ENCODE results near the gene TMEM108. TPM values are rescaled to one million over a fixed set of nuclear protein-coding genes. Genes with fewer than 3 reads are reported as not detected.
A peak's percentile ranks its signal among the peaks of the same experiment; 100 is the strongest.

The TMEM108 gene
- total RNA-seq, 2 donors from 2014 or later = not detected

DNA sequence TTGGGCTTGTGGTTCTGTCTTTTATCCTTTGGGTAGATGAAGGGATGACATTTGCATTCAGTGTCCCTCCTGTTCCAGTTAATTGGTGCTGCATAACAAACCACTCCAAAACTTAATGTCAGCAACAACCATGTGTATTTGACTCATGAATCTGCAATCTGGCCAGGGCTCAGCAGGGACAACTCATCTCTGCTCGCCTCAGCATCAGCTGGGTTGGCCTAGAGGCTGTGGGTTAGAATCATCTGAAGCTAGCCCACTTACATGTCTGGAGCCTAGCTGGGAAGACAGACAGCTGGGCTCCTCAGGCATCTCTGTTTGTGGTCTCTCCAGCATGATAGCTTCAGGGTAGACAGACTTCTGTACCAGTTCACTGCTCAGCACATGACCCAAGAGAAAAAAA is 92.0 kb downstream of the TMEM108 start:
- H3K36me3 Mint-ChIP-seq = no peaks in the 10 kb centered on the region
- DNase-seq (ENCODE audit: low spot score in 2 of 2) = no peak
- no peak overlapping the region for H3K27ac Mint-ChIP-seq

DNA sequence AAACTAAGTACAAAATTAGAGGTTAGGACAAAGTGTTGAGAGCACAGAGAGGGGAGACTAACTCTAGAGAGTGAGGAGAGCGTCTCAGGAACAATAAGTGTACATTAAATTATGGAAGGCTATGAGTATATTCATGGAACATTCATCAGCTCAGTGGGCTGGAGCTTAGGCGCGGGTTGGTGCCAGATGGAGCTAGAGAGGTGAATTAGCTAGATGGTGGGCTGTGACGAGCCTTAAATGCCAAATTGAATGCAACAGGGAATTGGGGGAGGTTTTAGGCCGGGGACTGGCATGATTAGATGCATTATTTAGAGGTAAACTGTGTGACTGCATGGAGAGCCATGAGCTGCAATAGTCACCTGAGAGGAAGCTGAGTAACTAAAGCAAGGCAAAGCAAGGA is 97.1 kb downstream of the TMEM108 start:
- no peak overlapping the region for H3K27ac Mint-ChIP-seq
- DNase-seq (ENCODE audit: low spot score in 2 of 2) = no peak
- H3K9me3 Mint-ChIP-seq = no peaks in the 10 kb centered on the region
- no peaks in the 10 kb centered on the region for H3K36me3 Mint-ChIP-seq
- no peak for ATAC-seq

More for the DNA sequence above, 92.0 kb downstream of the TMEM108 start:
- H3K9me3 Mint-ChIP-seq = no peaks in the 10 kb centered on the region
- ATAC-seq = no peak

DNA sequence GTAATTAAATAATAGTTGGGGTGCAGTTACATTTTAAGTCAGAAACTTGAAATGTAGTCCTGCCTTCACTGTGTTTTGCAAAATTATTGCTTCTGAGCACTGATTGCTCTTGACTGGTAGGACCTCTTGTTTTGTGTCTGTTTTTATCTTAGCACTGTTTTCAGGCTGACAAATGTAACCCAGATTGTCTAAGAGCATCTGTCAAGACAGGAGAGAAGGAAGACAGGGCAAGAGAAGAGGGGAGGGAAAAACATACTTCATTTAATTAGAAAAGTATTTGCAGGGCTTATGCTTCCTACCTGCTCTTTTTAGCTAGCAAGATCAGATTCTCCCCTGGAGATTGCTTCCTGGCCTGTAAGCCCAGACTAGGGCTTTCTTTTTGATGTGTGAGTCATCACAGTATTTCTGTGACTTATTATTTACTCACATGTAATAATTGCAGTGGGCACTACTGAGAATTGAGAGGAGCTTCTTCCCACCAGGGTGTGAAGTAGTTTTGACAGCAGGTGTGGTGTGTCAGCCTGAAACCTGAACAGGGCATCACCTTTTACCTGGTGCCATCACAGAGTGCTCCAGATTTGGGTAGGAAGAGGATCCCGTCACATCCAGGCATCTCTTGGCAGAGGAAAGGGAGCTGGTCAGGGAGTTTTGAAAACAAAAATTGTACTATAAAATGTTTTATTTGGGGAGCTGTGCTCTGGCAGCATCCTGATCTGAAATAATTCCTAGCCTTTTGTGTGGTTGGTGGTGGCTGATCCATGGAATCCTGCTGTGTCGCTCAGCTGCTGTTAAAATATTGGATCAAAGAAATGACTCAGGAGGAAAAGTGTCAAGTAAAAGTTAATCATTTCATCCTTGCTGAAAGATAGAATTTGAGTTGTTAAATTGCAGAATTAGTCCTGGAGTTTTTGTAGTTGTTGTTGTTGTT is 98.2 kb downstream of the TMEM108 start:
- ATAC-seq = peak in 1 of 2 donors; percentile 46
- H3K27ac Mint-ChIP-seq = no peak overlapping the region
- H3K9me3 Mint-ChIP-seq = no peaks in the 10 kb centered on the region
- no peak for DNase-seq (ENCODE audit: low spot score in 2 of 2)
- no peaks in the 10 kb centered on the region for H3K36me3 Mint-ChIP-seq

DNA sequence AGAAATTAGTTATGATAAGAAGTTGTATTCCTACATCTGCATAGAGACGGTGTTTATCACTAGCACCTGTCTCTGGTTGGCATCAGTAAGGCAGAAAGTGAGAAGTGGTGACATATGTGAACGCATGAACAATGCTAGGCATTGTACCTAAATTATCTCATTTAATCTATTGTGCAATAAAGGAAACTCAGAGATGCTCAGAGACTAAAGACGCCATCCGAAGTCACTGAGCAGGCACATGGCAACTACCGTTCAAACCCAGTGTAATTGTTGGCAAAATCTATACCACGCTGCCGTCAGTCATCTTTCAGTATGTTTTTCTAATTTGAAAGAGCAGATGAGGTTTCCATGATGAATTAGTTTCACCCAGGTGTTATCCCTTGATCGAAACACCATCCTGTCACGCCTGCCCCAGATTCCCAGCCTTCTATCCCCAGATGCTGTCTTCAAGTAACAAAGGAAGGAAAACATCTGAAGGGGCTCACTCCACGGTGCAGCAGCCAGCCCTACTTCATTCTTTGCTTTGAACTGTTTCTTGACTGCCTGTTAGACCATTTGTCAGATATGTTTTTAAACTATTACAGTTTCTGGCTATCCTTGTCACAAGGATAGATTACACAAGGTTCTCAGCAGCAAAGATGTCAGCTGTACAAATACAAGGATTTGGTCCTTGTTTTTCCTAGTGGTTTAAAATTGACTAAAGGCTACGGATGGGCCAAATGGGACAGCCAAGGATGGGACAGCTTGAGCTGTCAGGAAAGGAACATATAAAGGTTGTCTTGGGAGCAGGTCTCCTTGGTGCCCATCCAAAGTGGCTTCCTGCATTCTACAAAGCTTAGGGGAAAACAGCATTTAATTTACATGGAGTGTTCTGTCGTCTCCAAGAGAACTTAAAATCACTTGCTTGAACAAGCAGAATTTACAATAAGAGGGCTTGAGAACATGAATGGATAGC is 99.1 kb downstream of the TMEM108 start:
- DNase-seq (ENCODE audit: low spot score in 2 of 2) = no peak
- Mint-ChIP-seq H3K36me3 (no peaks in the 10 kb centered on the region), H3K9me3 (no peaks in the 10 kb centered on the region), H3K27ac (no peak overlapping the region)
- ATAC-seq = no peak

DNA sequence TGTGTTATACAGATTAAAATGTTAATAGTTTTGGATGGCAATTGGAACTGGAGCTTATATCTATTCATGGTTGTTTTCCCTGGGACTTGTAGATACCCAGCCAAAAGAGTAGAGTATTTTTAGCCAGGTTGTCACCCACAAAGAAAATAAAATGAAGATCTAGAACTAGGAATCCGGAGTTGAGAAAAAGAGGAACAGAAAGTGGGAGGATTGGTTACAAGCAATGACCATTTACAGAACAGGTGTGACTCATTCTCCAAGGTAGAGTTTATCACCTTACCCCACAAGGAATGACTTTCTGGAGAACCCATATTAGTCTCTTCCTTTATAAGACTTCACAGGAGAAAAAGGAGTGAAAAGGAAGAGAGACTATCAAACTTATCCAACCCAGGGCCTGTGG is 99.8 kb downstream of the TMEM108 start:
- no peak for DNase-seq (ENCODE audit: low spot score in 2 of 2)
- no peak for ATAC-seq
- no peaks in the 10 kb centered on the region for H3K36me3 Mint-ChIP-seq
- no peak overlapping the region for H3K27ac Mint-ChIP-seq
- no peaks in the 10 kb centered on the region for H3K9me3 Mint-ChIP-seq

DNA sequence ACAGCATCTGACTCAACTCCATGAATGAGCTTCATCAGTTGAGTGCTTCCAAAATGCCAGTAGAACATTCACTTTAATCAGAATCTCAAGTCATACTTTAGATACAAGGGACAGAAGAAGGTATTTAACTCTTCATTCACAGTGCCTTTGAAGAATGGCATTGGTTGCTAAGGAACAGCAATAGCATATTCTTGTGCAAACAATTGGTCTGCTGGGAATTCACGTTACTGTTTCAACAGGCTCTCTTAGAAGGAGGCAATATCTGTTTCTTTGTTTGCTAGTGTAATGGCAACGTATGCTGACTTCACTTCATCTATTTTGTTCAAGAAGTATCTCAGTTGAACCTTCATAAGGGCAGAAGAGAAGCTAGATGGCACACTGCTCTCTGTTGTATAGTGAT is 113.9 kb downstream of the TMEM108 start:
- peaks cover 0 to 5% of the 10 kb centered on the region in 2 donors for H3K36me3 Mint-ChIP-seq
- no peak for ATAC-seq
- no peak for DNase-seq (ENCODE audit: low spot score in 2 of 2)
- peaks cover 5 to 9% of the 10 kb centered on the region in 2 donors for H3K9me3 Mint-ChIP-seq
- no peak overlapping the region for H3K27ac Mint-ChIP-seq

DNA sequence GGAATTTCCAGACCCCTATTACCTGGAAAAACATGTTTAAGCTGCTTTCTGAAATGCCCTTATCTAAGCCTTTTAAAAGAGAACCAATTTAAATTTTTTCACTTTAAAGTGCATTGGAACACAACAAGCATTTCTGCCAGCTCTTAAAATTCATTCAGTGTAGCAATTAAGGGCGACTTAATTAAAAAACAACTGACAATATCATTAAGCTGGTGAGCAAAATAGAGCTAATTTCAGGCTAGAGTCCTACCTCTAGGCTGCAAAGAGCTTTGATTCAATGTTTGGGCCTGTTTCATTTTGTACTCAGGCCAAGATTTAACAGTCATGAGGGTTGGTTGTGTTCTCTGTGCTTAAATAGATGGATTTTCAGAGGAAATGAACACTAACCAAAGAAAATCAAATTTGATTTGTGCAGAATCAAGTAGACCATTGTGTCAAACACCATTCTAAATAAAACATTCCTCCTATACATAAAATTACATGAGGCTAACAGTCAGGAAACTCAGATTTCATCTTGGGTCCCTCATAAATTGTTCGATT is 114.6 kb downstream of the TMEM108 start:
- Mint-ChIP-seq H3K36me3 (peaks cover 0 to 4% of the 10 kb centered on the region in 2 donors), H3K27ac (no peak overlapping the region), H3K9me3 (peaks cover 4 to 6% of the 10 kb centered on the region in 2 donors)
- DNase-seq (ENCODE audit: low spot score in 2 of 2) (no peak), ATAC-seq (no peak)

DNA sequence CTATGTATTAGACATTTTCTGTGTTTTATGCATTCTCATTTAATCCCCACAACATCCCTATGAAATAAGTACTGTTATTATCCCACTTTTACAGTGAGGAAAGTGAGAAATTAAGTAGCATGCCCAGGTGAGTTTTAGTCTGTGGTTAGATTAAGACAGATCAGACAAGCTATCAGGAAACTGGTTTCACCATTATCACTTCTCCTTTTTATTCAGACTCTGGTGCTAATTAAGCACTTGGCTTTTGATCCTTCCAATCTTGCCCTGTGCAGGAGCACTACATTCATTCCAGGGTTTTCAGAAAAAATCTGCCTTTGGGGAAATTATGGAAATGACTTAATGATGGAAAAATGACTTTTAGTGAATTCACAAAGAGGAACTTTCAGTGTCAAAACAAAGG is 115.2 kb downstream of the TMEM108 start:
- Mint-ChIP-seq H3K9me3 (peaks cover 4 to 6% of the 10 kb centered on the region in 2 donors), H3K27ac (no peak overlapping the region), H3K36me3 (peaks cover 0 to 4% of the 10 kb centered on the region in 2 donors)
- no peak for ATAC-seq
- no peak for DNase-seq (ENCODE audit: low spot score in 2 of 2)

DNA sequence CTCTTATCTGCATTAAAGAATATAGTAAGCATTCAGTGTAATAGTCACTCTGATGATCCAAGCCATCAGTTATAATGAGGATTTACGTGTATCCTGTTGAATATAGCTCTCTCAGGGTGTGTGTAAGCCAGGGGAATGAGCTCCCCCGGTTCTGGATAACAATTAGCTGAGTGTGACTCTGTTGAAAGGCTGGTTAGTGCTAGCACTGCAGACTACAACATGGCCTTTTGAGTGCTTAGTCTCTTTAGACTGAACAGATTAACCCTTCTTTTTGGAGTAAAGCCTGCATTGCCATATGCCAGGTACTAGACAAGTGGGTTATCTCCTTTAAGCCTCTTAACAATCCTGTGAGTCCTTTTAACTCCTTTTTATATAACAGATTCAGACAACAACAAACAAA is 119.5 kb downstream of the TMEM108 start:
- peaks cover 0 to 4% of the 10 kb centered on the region in 2 donors for H3K36me3 Mint-ChIP-seq
- peaks cover 0 to 6% of the 10 kb centered on the region in 2 donors for H3K9me3 Mint-ChIP-seq
- DNase-seq (ENCODE audit: low spot score in 2 of 2) (no peak), ATAC-seq (no peak)
- no peak overlapping the region for H3K27ac Mint-ChIP-seq

DNA sequence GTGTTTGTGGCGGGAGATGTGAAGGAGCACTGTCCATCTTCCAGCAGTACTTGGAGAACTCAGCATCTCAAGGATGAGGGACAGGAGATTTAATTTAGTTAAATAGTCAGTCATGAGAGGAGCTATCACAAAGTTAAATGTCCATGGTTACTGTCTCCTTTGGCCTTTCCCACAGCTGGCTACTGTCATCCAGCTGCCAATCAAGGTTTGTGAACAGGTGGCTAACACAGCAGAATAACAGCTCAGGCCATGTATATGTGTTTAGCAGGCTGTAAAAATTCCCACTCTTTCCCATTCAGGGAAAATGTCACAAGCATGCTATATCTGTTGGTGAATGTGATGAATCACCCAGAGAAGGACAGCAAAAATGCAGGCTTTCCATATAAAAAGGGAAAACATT is 120.5 kb downstream of the TMEM108 start:
- Mint-ChIP-seq H3K27ac (no peak overlapping the region), H3K36me3 (peaks cover 0 to 4% of the 10 kb centered on the region in 2 donors)
- no peak for ATAC-seq

DNA sequence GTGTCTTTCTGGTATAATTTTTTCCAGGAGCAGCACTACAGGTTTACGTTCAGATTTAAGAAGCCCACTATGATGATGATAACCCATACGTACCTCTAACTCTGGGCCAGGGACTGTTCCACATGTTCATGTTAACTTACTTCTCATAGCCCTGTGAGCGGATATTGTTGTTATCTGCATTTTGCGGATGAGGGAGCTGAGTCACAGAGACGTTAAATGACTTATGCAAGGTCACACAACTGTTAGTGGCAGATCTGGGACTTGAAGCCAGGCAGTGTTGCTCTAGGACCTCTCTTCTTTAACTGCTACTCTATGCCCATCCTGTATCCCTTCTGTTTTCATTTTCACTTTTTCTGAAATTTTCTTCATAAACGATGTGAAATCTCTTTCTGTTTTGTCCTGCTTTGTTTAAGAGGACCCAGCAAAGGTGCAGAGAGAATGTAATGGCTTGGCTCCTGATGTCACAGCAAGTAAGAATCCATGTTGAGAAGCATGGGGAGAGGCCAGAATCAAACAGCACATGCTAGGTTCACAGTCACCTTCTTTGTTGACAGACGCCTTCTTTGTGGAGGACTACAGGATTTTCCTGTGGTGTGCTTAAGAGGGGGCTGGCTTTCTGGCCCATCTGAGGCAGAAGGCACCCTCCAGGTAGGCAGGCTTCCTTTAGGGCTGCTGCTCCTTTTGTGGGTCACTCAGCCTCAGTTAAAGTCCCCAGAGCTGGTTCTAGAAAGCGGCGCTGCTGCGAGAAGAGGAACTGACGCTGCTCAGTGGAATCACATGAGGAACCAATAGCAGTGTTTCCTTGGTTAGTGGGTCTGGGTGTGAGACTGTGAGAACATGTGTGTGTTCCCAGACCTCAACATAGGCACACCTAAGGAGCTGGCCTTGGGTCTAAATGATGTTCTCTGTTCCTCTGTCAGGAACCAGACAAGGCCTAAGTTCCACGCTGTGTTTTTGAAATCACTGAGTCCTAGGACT is 121.6 kb downstream of the TMEM108 start:
- H3K27ac Mint-ChIP-seq = no peak overlapping the region
- peaks cover 0 to 6% of the 10 kb centered on the region in 2 donors for H3K9me3 Mint-ChIP-seq
- no peak for DNase-seq (ENCODE audit: low spot score in 2 of 2)
- H3K36me3 Mint-ChIP-seq = peaks cover 0 to 4% of the 10 kb centered on the region in 2 donors
- ATAC-seq = no peak

More for the DNA sequence above, 120.5 kb downstream of the TMEM108 start:
- H3K9me3 Mint-ChIP-seq = peaks cover 0 to 6% of the 10 kb centered on the region in 2 donors
- DNase-seq (ENCODE audit: low spot score in 2 of 2) = no peak

DNA sequence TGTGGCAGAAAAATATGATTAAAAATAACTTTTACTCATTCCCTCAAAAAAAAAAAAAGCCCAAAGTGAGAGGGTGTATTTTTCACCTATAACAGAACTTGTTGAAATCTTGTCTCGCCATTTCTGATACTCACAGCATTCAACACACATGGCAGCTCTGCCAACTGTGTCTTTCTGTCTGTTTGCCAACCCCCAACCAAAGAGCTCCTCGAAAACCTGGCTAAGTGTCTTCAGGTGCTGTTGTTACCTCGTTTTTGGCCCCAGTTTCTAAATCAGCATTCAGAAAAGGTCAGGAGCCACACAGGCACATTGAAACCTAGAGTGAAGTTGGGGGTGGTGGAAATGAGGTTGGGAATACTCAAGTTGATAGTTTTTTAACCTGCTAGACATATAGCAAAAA is 123.5 kb downstream of the TMEM108 start:
- Mint-ChIP-seq H3K9me3 (no peaks in the 10 kb centered on the region), H3K36me3 (no peaks in the 10 kb centered on the region), H3K27ac (no peak overlapping the region)
- DNase-seq (ENCODE audit: low spot score in 2 of 2) (no peak), ATAC-seq (no peak)

DNA sequence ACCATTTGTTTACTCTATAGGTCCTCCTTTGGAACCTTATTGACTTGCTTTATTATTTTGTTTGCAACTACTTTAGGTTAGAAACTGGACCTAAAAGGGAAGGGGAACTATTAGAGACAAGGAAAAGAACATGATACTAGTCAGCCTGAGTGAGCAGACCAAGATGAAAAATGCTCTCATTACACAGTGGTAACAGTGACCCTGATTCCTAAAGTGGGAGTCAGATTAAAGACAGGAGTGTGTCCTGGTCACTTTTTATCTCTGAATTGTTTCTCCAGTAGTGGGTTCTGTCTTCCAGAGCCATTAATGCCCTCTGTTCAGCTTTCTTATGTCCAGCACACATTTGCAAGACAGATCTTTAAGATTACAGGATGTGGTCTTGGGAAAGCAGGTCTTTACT is 124.1 kb downstream of the TMEM108 start:
- Mint-ChIP-seq H3K27ac (no peak overlapping the region), H3K9me3 (no peaks in the 10 kb centered on the region), H3K36me3 (no peaks in the 10 kb centered on the region)
- no peak for DNase-seq (ENCODE audit: low spot score in 2 of 2)
- ATAC-seq = no peak

DNA sequence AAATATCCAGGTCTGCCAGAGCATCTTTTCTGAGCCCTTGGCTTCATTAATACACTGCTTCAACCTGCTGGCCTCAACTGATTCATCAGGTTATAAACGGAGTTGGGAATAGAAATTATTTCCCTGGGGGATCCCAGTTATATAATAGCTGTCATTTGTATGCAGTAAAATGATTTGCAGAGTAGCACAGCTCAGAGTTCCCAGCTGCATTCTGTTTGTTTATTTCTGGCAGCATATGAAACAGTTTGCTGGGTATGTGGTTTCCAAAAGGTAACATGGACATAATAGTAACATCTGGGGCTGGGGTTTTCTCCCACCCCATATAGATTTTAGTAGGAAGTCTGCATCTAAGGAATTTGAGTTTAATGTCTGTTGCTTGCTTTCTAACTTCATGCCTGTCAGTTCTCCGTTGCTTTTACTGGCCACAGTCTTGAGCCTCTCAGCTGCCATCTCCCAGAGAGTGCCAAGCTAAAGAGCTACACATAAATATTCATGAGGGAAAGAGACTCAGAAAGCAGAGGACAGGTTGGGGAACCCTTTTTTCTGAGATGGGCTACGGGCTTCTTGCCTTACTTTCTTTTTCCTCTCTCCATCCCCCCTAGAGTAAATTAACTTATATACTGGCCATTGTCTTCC is 124.6 kb downstream of the TMEM108 start:
- ATAC-seq (no peak), DNase-seq (ENCODE audit: low spot score in 2 of 2) (no peak)
- no peaks in the 10 kb centered on the region for H3K36me3 Mint-ChIP-seq
- H3K27ac Mint-ChIP-seq = no peak overlapping the region
- H3K9me3 Mint-ChIP-seq = no peaks in the 10 kb centered on the region

DNA sequence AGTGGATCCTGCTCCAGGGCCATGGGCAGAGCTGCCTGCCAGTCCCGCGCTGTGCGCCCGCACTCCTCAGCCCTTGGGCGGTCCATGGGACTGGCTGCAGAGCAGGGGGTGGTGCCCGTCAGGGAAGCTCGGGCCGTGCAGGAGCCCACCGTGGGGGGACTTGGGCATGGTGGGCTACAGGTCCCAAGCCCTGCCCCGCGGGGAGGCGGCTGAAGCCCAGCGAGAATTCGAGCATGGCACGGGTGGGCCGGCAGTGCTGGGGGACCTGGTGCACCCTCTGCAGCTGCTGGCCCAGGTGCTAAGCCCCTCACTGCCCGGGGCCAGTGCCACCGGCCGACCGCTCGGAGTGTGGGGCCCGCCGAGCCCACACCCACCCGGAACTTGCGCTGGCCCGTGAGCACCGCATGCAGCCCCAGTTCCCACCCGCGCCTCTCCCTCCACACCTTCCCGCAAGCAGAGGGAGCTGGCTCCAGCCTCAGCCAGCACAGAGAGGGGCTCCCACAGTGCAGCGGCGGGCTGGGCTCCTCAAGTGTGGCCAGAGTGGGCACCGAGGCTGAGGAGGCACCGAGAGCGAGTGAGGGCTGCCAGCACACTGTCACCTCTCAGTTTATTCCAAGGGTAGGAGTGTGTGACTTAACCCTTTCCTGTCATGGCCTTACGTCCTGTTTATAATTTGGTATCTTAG is 129.3 kb downstream of the TMEM108 start:
- Mint-ChIP-seq H3K36me3 (no peaks in the 10 kb centered on the region), H3K9me3 (no peaks in the 10 kb centered on the region), H3K27ac (no peak overlapping the region)
- ATAC-seq (no peak), DNase-seq (ENCODE audit: low spot score in 2 of 2) (no peak)

All from activated naive CD4-positive, alpha-beta T cell treated with anti-CD3 and anti-CD28 coated beads, Interleukin-2, amount 50 U/mL, for 72 hours (primary cell).